H9 (cell line): ENCODE data around the gene FBXL13. TPM values are rescaled to one million over a fixed set of nuclear protein-coding genes. Genes with fewer than 3 reads are reported as not detected.
"Not testable (repeated sequence)": the region's sequence is repeated elsewhere in the genome, so short reads cannot be mapped to it uniquely, and the experiment has no call there.

Source experiments
- DNase-seq: peaks from one replicate; pipeline ENCODE4 v3.0.0-alpha.2; 2017
- H2AFZ ChIP-seq: one replicate; pipeline ENCODE4 v1.6.1; 2013; ENCODE audit warnings: mild to moderate bottlenecking, low read length, control low read depth, moderate library complexity
- H2AK5ac ChIP-seq: 2 replicates; pipeline ENCODE4 v1.6.1; 2013; ENCODE audit warnings: low read length, control low read depth, mixed read lengths; ENCODE audit not compliant: insufficient read length
- H2BK120ac ChIP-seq: one replicate; pipeline ENCODE4 v1.6.1; 2013; ENCODE audit warnings: low read depth, mild to moderate bottlenecking, low read length, control low read depth, inconsistent platforms; ENCODE audit not compliant: poor library complexity, severe bottlenecking
- H2BK12ac ChIP-seq: 2 replicates; pipeline ENCODE4 v1.6.1; 2013; ENCODE audit warnings: low read length, control low read depth, mixed read lengths, low read depth; ENCODE audit not compliant: insufficient read length
- H2BK15ac ChIP-seq: 2 replicates; pipeline ENCODE4 v1.6.1; 2013; ENCODE audit warnings: low read depth, low read length, control low read depth
- H2BK20ac ChIP-seq: one replicate; pipeline ENCODE4 v1.6.1; 2013; ENCODE audit warnings: low read depth, mild to moderate bottlenecking, low read length, control low read depth, inconsistent platforms; ENCODE audit not compliant: poor library complexity, severe bottlenecking
- H2BK5ac ChIP-seq: 2 replicates; pipeline ENCODE4 v1.6.1; 2013; ENCODE audit warnings: low read length, control low read depth, mixed read lengths; ENCODE audit not compliant: insufficient read length
- H3K14ac ChIP-seq: 2 replicates; pipeline ENCODE4 v1.6.1; 2013; ENCODE audit warnings: low read length, control low read depth; ENCODE audit not compliant: insufficient read depth
- H3K18ac ChIP-seq: 2 replicates; pipeline ENCODE4 v1.6.1; 2013; ENCODE audit warnings: low read depth, mild to moderate bottlenecking, mixed read lengths, low read length, control low read depth; ENCODE audit not compliant: insufficient read length
- H3K23ac ChIP-seq: 2 replicates; pipeline ENCODE4 v1.6.1; 2013; ENCODE audit warnings: low read length, control low read depth, mixed read lengths, low read depth; ENCODE audit not compliant: insufficient read length
- H3K23me2 ChIP-seq: 2 replicates; pipeline ENCODE4 v1.6.1; 2013; ENCODE audit warnings: low read depth, mild to moderate bottlenecking, mixed read lengths, low read length, control low read depth; ENCODE audit not compliant: insufficient read length, poor library complexity, severe bottlenecking
- H3K27ac ChIP-seq: 2 replicates; pipeline ENCODE4 v1.5.1; 2013; ENCODE audit warnings: low read length, control low read depth, mixed read lengths, low read depth; ENCODE audit not compliant: insufficient read length
- H3K27me3 ChIP-seq: 2 replicates; pipeline ENCODE4 v1.6.1; 2013; ENCODE audit warnings: low read length, control low read depth, inconsistent platforms; ENCODE audit not compliant: insufficient read depth
- H3K4ac ChIP-seq: 2 replicates; pipeline ENCODE4 v1.6.1; 2013; ENCODE audit warnings: low read depth, mild to moderate bottlenecking, control low read depth, inconsistent platforms, low read length, moderate library complexity
- H3K4me1 ChIP-seq: 2 replicates; pipeline ENCODE4 v1.6.1; 2013; ENCODE audit warnings: low read length, control low read depth, inconsistent platforms; ENCODE audit not compliant: insufficient read depth
- H3K4me2 ChIP-seq: 2 replicates; pipeline ENCODE4 v1.6.1; 2013; ENCODE audit warnings: low read length, control low read depth, mixed read lengths; ENCODE audit not compliant: insufficient read length, insufficient read depth
- H3K56ac ChIP-seq: 2 replicates; pipeline ENCODE4 v1.6.1; 2013; ENCODE audit warnings: low read depth, mild to moderate bottlenecking, mixed read lengths, low read length, control low read depth; ENCODE audit not compliant: insufficient read length
- H3K79me1 ChIP-seq: 2 replicates; pipeline ENCODE4 v1.6.1; 2013; ENCODE audit warnings: low read depth, mild to moderate bottlenecking, moderate library complexity, low read length, control low read depth, inconsistent platforms; ENCODE audit not compliant: insufficient read depth, poor library complexity, severe bottlenecking
- H3K79me2 ChIP-seq: 2 replicates; pipeline ENCODE4 v1.6.1; 2013; ENCODE audit warnings: low read length, control low read depth, inconsistent platforms; ENCODE audit not compliant: insufficient read depth
- H3K9ac ChIP-seq: 2 replicates; pipeline ENCODE4 v1.6.1; 2013; ENCODE audit warnings: low read length, control low read depth, mixed read lengths; ENCODE audit not compliant: insufficient read length; ENCODE audit errors: extremely low read depth
- H3K9me3 ChIP-seq: one replicate; pipeline ENCODE4 v1.6.1; 2013; ENCODE audit warnings: low read depth, low read length, inconsistent platforms; ENCODE audit not compliant: control insufficient read depth
- H3T11ph ChIP-seq: one replicate; pipeline ENCODE4 v1.6.1; 2013; ENCODE audit warnings: mild to moderate bottlenecking, low read length, control low read depth, inconsistent platforms
- H4K20me1 ChIP-seq: one replicate; pipeline ENCODE4 v1.6.1; 2013; ENCODE audit not compliant: control insufficient read depth, insufficient read length, insufficient read depth
- H4K5ac ChIP-seq: 2 replicates; pipeline ENCODE4 v1.6.1; 2013; ENCODE audit warnings: low read depth, mild to moderate bottlenecking, mixed read lengths, low read length, control low read depth; ENCODE audit not compliant: insufficient read length
- H4K8ac ChIP-seq: replicated peaks from 2 replicates; pipeline ENCODE4 v1.6.1; 2013; ENCODE audit warnings: low read length, control low read depth, mixed read lengths, low read depth; ENCODE audit not compliant: insufficient read length
- H4K91ac ChIP-seq: 2 replicates; pipeline ENCODE4 v1.6.1; 2013; ENCODE audit warnings: low read depth, mild to moderate bottlenecking, moderate library complexity, mixed read lengths, low read length, control low read depth; ENCODE audit not compliant: insufficient read length
- H3K27ac Mint-ChIP-seq, 3 experiments: 2 replicates in 2 of 3; 3 replicates in 1 of 3; pipeline ENCODE4 v1.8.0; 2020 to 2021; ENCODE audit warnings: mixed read lengths in 3 of 3, mild to moderate bottlenecking in 1 of 3, moderate library complexity in 1 of 3
- H3K27me3 Mint-ChIP-seq: 2 replicates; pipeline ENCODE4 v1.8.0; 2021; ENCODE audit warnings: low read depth, mild to moderate bottlenecking, moderate library complexity, mixed read lengths
- H3K36me3 Mint-ChIP-seq, 3 experiments: 2 replicates in 2 of 3; 3 replicates in 1 of 3; pipeline ENCODE4 v1.8.0; 2020 to 2021; ENCODE audit warnings: low read depth in 3 of 3, mixed read lengths in 3 of 3; ENCODE audit not compliant: insufficient read depth in 1 of 3
- H3K4me1 Mint-ChIP-seq, 2 experiments: 2 replicates each; pipeline ENCODE4 v1.8.0; 2020; ENCODE audit warnings: mixed read lengths in 2 of 2
- H3K4me3 Mint-ChIP-seq, 2 experiments: 2 replicates in 1 of 2; 3 replicates in 1 of 2; pipeline ENCODE4 v1.8.0; 2020 to 2021; ENCODE audit warnings: mild to moderate bottlenecking in 2 of 2, mixed read lengths in 2 of 2, moderate library complexity in 1 of 2
- H3K9me3 Mint-ChIP-seq, 2 experiments: 2 replicates in 1 of 2; 3 replicates in 1 of 2; pipeline ENCODE4 v1.8.0; 2020; ENCODE audit warnings: mild to moderate bottlenecking in 2 of 2, mixed read lengths in 2 of 2, moderate library complexity in 1 of 2
- WGBS: extraction: QIAGEN DNeasy Blood & Tissue Kit; methylation state at CpG from one replicate; pipeline ENCODE4 v1.1.7; 2013; ENCODE audit warnings: missing lambda C conversion rate, low lambda C conversion rate, mixed read lengths; ENCODE audit not compliant: insufficient read length; ENCODE audit errors: extremely low coverage; 5-methylcytosine and 5-hydroxymethylcytosine counted together
- total RNA-seq: library from RNA; stranded (reverse); gene quantifications from 2 replicates; pipeline ENCODE4 v1.2.1, GENCODE V29; 2021
- TF ChIP-seq, protein P1 (sequence below): fragments of 200-600 bp; sonication (generic); conservative IDR thresholded peaks from 3 replicates; pipeline ENCODE4 v1.8.0; 2021; ENCODE audit warnings: antibody characterized with exemption, mild to moderate bottlenecking

The FBXL13 gene
- total RNA-seq, 1 experiment from 2014 or later, result 4.4 TPM

DNA sequence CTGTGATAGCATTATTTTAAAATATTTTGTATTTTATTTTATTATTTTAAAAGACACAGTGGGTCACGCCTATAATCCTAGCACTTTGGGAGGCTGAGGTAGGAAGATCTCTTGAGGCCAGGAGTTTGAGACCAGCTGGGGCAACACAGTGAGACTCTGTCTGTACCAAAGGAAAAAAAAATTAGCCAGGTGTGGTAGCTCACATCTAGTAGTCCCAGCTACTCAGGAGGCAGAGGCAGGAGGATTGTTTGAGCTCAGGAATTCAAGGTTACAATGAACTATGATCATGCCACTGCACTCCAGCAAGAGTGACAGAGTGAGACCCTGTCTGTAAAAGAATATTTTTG is 37.1 kb downstream of the FBXL13 start:
- Histone ChIP-seq H3K9ac (no peak overlapping the region), H2AK5ac (no peak overlapping the region), H3K23ac (no peak overlapping the region), H2BK5ac (no peak overlapping the region), H3K14ac (no peak overlapping the region), H4K91ac (no peak overlapping the region), H2BK12ac (no peak overlapping the region), H3K18ac (no peak overlapping the region), H4K8ac (peak overlapping the region; percentile 16), H3K27me3 (no peaks in the 10 kb centered on the region), H3K4me1 (no peaks in the 10 kb centered on the region), H3T11ph (no peak overlapping the region), H2BK120ac (no peak overlapping the region), H2AFZ (no peak overlapping the region), H3K79me1 (no peaks in the 10 kb centered on the region), H4K5ac (no peak overlapping the region), H3K27ac (no peak overlapping the region), H3K79me2 (no peaks in the 10 kb centered on the region), H3K4me2 (no peak overlapping the region), H3K9me3 (no peaks in the 10 kb centered on the region), H4K20me1 (no peaks in the 10 kb centered on the region), H2BK20ac (no peak overlapping the region), H3K56ac (no peak overlapping the region), H3K4ac (no peak overlapping the region), H3K23me2 (no peaks in the 10 kb centered on the region), H2BK15ac (no peak overlapping the region)
- no peak for DNase-seq
- TF ChIP-seq, protein P1, sequence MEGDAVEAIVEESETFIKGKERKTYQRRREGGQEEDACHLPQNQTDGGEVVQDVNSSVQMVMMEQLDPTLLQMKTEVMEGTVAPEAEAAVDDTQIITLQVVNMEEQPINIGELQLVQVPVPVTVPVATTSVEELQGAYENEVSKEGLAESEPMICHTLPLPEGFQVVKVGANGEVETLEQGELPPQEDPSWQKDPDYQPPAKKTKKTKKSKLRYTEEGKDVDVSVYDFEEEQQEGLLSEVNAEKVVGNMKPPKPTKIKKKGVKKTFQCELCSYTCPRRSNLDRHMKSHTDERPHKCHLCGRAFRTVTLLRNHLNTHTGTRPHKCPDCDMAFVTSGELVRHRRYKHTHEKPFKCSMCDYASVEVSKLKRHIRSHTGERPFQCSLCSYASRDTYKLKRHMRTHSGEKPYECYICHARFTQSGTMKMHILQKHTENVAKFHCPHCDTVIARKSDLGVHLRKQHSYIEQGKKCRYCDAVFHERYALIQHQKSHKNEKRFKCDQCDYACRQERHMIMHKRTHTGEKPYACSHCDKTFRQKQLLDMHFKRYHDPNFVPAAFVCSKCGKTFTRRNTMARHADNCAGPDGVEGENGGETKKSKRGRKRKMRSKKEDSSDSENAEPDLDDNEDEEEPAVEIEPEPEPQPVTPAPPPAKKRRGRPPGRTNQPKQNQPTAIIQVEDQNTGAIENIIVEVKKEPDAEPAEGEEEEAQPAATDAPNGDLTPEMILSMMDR, result no peak
- Mint-ChIP-seq H3K27ac (no peak overlapping the region), H3K27me3 (no peaks in the 10 kb centered on the region; the same call in 1 of the 2 replicates), H3K9me3 (peaks cover 20 to 23% of the 10 kb centered on the region in 2 experiments; a peak in 4 of 5 replicates), H3K36me3 (peaks cover 3 to 22% (median 17%) of the 10 kb centered on the region in 3 experiments; a peak in 6 of 7 replicates), H3K4me1 (peaks cover 11 to 12% of the 10 kb centered on the region in 2 experiments), H3K4me3 (no peak overlapping the region)
- WGBS, result no CpG with 5 or more reads among the region's 1 CpG

DNA sequence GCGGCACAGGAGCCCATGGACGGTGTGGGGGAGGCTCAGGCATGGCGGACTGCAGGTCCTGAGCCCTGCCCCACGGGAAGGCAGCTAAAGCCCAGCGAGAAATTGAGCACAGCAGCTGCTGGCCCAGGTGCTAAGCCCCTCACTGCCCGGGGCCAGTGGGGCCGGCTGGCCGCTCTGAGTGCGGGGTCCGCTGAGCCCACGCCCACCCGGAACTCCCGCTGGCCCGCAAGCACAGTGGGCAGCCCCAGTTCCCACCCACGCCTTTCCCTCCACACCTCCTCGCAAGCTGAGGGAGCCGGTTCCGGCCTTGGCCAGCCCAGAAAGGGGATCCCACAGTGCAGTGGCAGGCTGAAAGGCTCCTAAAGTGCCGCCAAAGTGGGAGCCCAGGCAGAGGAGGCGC is 40.3 kb downstream of the FBXL13 start:
- H3K9me3 ChIP-seq, H4K20me1 ChIP-seq, H2BK15ac ChIP-seq, H2BK120ac ChIP-seq, H3T11ph ChIP-seq, H4K91ac ChIP-seq, H3K4me3 Mint-ChIP-seq, DNase-seq, H2BK5ac ChIP-seq, H3K18ac ChIP-seq, H2BK12ac ChIP-seq, H3K14ac ChIP-seq, H2AK5ac ChIP-seq, H3K27ac Mint-ChIP-seq, H4K5ac ChIP-seq, H3K27ac ChIP-seq, H3K23me2 ChIP-seq, H3K23ac ChIP-seq, H2BK20ac ChIP-seq, H3K4me2 ChIP-seq, H4K8ac ChIP-seq, H3K79me1 ChIP-seq, H3K4me1 ChIP-seq, H3K27me3 ChIP-seq, H3K56ac ChIP-seq, H3K27me3 Mint-ChIP-seq, H3K9me3 Mint-ChIP-seq, H3K9ac ChIP-seq, H3K79me2 ChIP-seq, H2AFZ ChIP-seq, H3K4ac ChIP-seq: not testable (repeated sequence)
- WGBS, result no CpG with 5 or more reads among the region's 20 CpGs
- peaks cover 0 to 17% (median 9%) of the 10 kb centered on the region in 3 experiments; a peak in 4 of 7 replicates for H3K36me3 Mint-ChIP-seq
- peaks cover 11 to 12% of the 10 kb centered on the region in 2 experiments for H3K4me1 Mint-ChIP-seq
